Dendritic cell treated with granulocyte-macrophage colony-stimulating factor and Interleukin-4, amounts not matched to agents 40 ng/mL and 50 ng/mL, for 4 days (primary cell): ENCODE measurements around the gene IRX3.

Experiments
- H3K27ac Mint-ChIP-seq: one replicate; pipeline ENCODE4 v1.8.0; 2022; ENCODE audit warnings: mild to moderate bottlenecking, mixed read lengths
- H3K27me3 Mint-ChIP-seq: one replicate; pipeline ENCODE4 v1.8.0; 2022; ENCODE audit warnings: mild to moderate bottlenecking, mixed read lengths
- H3K36me3 Mint-ChIP-seq: one replicate; pipeline ENCODE4 v1.8.0; 2022; ENCODE audit warnings: low read depth, mixed read lengths
- H3K4me1 Mint-ChIP-seq: one replicate; pipeline ENCODE4 v1.8.0; 2022; ENCODE audit warnings: low read depth, mixed read lengths
- H3K4me3 Mint-ChIP-seq: one replicate; pipeline ENCODE4 v1.8.0; 2022; ENCODE audit warnings: mild to moderate bottlenecking, moderate library complexity, mixed read lengths
- H3K9me3 Mint-ChIP-seq: one replicate; pipeline ENCODE4 v1.8.0; 2022; ENCODE audit warnings: mixed read lengths
- intact Hi-C: fragments of 100-400 bp; cut with micrococcal nuclease; formaldehyde crosslinking; loops from one replicate; pipeline ENCODE4 v1.15.0; 2022

Gene IRX3

DNA sequence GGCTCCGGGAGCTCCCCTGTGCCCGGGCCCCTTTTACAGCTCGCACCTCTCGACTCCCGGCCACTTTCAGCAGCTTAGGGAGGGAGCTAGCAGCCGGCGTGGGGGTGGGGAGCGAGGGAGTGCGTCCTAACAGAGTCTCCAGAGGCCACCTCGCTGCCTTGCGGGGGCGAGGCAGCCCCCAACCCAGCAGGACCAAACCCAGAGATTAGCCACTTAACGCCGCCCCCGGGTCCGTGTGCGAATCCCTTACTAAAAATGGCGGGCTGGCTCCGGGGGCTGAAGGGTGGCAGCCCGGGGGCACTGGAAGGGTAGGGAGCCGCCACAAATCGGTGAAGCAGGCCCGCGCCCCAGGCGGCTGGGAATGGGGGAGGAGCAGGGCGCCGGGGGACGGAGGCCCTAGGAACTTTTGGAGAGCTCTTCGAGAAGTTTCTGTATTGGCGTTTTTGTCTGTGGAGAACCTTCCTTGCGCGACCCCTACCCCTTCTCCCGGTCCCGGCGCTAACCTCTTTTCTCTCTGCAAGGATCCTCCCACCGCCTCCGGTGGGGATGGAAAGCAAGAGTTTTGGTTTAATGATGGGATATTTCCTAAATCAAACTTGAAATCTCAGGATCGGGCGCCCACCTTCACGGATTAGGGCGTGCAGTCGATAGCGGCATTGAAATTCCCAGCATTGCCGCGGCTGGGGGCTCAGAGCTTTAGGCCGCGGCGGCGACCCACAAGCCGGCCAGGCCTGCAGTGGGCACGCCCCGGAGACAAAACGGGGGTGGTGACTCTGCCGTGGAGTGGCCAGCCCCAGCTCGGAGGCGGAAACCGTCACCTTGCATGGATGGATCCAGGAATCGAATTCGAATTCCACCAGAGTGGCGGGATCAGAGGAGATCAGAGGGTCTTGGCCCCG is 793 bp upstream of the IRX3 start:
- intact Hi-C loops: loop anchor here (10.0 kb wide), 1 partner anchor 647 kb away; the partner anchor contains the start of gene IRX5
- no peaks in the 10 kb centered on the region for H3K36me3 Mint-ChIP-seq
- no peaks in the 10 kb centered on the region for H3K9me3 Mint-ChIP-seq
- H3K4me1 Mint-ChIP-seq: peaks cover 35% of the 10 kb centered on the region
- peak overlapping the region; percentile 8 for H3K4me3 Mint-ChIP-seq
- H3K27ac Mint-ChIP-seq: no peak overlapping the region
- peaks cover 89% of the 10 kb centered on the region for H3K27me3 Mint-ChIP-seq

DNA sequence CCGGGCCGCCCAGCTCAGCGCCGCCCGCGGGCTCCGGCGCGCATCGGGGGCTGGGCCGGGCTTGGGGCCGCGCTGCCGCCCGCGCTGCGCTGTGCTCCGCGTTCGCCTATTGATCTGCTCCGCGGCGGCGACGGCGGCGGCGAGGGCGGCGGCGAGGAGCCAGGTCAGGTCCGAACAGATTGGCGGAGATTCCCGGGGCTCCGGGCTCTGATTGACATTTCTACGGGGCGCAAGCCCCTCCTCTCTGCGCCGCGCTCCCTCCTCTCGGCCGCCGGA is 559 bp downstream of the IRX3 start:
- intact Hi-C loops: loop anchor here (10.0 kb wide), 1 partner anchor 649 kb away; the partner anchor contains the start of gene IRX5
- Mint-ChIP-seq H3K27ac (no peak overlapping the region), H3K4me3 (peak overlapping the region; percentile 62)

DNA sequence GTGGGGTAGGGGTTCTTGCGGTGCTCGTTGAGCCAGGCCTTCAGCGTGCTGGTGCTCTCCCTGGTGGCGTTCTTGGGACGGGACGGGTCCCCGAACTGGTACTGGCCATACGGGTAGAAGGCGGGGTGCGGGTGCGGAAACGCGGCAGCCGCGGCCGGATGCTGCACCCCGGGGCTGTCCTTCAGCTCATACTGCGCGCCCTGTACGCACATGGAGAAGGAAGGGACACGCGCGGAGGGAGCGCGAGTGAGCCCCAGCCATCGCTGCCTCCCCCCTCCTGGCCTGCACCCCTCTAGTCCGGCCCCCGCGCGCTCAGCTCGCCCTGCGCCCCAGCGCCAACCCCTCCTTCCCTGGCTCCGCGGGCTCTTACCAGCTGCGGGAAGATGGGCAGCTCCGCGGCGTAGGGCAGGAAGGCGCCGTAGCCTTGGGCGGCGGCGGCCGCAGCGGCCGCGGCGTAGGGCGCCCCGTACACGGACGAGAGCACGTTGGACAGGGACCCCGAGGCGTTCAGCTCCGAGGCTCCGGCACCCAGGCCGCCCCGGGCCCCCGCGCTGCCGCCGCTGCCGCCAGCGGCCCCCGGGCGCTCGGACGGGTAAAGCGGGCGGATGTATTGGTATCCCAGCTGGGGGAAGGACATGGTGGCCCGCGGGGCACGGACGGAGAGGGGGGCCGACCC is 1.0 kb downstream of the IRX3 start:
- Mint-ChIP-seq H3K9me3 (no peaks in the 10 kb centered on the region), H3K36me3 (no peaks in the 10 kb centered on the region), H3K27ac (no peak overlapping the region), H3K4me3 (no peak overlapping the region), H3K4me1 (peaks cover 44% of the 10 kb centered on the region), H3K27me3 (peaks cover 88% of the 10 kb centered on the region)
- intact Hi-C loops: loop anchor here (10.0 kb wide), 1 partner anchor 649 kb away; the partner anchor contains the start of gene IRX5

More for the DNA sequence above, 559 bp downstream of the IRX3 start:
- H3K27me3 Mint-ChIP-seq: peaks cover 88% of the 10 kb centered on the region
- no peaks in the 10 kb centered on the region for H3K36me3 Mint-ChIP-seq
- H3K4me1 Mint-ChIP-seq: peaks cover 45% of the 10 kb centered on the region
- H3K9me3 Mint-ChIP-seq: no peaks in the 10 kb centered on the region

- Mint-ChIP-seq H3K4me1 (peaks cover 43% of the 10 kb centered on the region), H3K27me3 (peaks cover 88% of the 10 kb centered on the region), H3K4me3 (peak overlapping the region; percentile 17), H3K36me3 (no peaks in the 10 kb centered on the region), H3K27ac (no peak overlapping the region), H3K9me3 (no peaks in the 10 kb centered on the region)
- intact Hi-C loops: loop anchor here (5.0 to 10.0 kb wide), 2 partner anchors 513 to 650 kb away; partner anchors contain the start of gene IRX5
Measured at GRCh38 chr16:54284931-54285413, 1.6 kb downstream of the IRX3 start.

GRCh38 chr16:54284319-54284930 is 2.2 kb downstream of the IRX3 start:
- intact Hi-C loops: loop anchor here (5.0 to 10.0 kb wide), 2 partner anchors 512 to 650 kb away; partner anchors contain the start of gene IRX5
- H3K36me3 Mint-ChIP-seq: no peaks in the 10 kb centered on the region
- no peak overlapping the region for H3K4me3 Mint-ChIP-seq
- H3K9me3 Mint-ChIP-seq: no peaks in the 10 kb centered on the region
- peaks cover 43% of the 10 kb centered on the region for H3K4me1 Mint-ChIP-seq
- no peak overlapping the region for H3K27ac Mint-ChIP-seq
- peaks cover 88% of the 10 kb centered on the region for H3K27me3 Mint-ChIP-seq

- peaks cover 43% of the 10 kb centered on the region for H3K4me1 Mint-ChIP-seq
- H3K9me3 Mint-ChIP-seq: no peaks in the 10 kb centered on the region
- H3K4me3 Mint-ChIP-seq: no peak overlapping the region
- no peaks in the 10 kb centered on the region for H3K36me3 Mint-ChIP-seq
- no peak overlapping the region for H3K27ac Mint-ChIP-seq
- intact Hi-C loops: loop anchor here (5.0 to 10.0 kb wide), 2 partner anchors 512 to 651 kb away; partner anchors contain the start of gene IRX5
- peaks cover 88% of the 10 kb centered on the region for H3K27me3 Mint-ChIP-seq
Measured at GRCh38 chr16:54283725-54284318, 2.8 kb downstream of the IRX3 start.

DNA sequence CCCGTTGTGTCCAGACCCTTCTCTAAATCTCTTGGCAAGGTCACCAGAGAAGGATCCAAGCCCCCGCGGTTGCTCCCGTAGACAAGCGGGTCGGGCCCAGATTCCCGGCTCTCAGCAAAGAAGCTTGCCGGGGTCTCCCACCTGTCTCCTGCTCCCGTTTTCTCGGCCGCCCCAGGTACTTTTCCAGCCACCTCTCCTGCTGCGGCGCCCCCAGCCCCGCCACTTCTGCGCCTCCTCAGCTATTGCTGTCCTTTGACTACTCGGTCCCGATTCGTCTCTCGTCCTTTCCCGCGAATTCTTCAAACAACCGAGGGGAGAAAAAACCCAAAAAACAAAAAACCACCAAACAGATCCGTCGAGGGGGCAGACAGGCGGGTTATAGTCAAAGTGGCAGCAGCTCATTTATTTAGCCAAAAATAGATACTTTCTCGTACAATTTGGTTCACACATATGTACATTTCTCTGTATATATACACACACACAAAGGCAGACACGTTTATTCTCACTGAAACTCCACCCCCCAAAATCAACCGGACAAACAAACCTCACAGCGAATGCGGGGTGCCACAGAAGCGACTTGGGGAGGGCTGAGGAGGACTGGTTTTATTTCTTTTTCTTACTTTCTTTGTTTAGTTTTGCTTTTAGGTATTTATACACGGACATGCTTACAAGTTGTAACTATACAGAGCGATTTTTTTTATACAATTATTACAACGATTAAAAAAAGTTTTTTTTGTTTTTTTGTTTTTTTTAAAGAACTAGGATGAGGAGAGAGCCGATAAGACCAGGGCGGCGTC is 3.5 kb downstream of the IRX3 start:
- H3K27ac Mint-ChIP-seq: no peak overlapping the region
- H3K4me3 Mint-ChIP-seq: no peak overlapping the region
- H3K4me1 Mint-ChIP-seq: peaks cover 43% of the 10 kb centered on the region
- intact Hi-C loops: loop anchor here (5.0 to 10.0 kb wide), 2 partner anchors 511 to 652 kb away; partner anchors contain the start of gene IRX5
- H3K9me3 Mint-ChIP-seq: no peaks in the 10 kb centered on the region
- no peaks in the 10 kb centered on the region for H3K36me3 Mint-ChIP-seq
- peaks cover 89% of the 10 kb centered on the region for H3K27me3 Mint-ChIP-seq

GRCh38 chr16:54282202-54282927 is 4.2 kb downstream of the IRX3 start:
- Mint-ChIP-seq H3K4me1 (peaks cover 43% of the 10 kb centered on the region), H3K9me3 (no peaks in the 10 kb centered on the region), H3K4me3 (peak overlapping the region; percentile 58), H3K27me3 (peaks cover 83% of the 10 kb centered on the region), H3K27ac (no peak overlapping the region), H3K36me3 (no peaks in the 10 kb centered on the region)
- intact Hi-C loops: loop anchor here (5.0 to 10.0 kb wide), 2 partner anchors 510 to 652 kb away; partner anchors contain the start of gene IRX5

DNA sequence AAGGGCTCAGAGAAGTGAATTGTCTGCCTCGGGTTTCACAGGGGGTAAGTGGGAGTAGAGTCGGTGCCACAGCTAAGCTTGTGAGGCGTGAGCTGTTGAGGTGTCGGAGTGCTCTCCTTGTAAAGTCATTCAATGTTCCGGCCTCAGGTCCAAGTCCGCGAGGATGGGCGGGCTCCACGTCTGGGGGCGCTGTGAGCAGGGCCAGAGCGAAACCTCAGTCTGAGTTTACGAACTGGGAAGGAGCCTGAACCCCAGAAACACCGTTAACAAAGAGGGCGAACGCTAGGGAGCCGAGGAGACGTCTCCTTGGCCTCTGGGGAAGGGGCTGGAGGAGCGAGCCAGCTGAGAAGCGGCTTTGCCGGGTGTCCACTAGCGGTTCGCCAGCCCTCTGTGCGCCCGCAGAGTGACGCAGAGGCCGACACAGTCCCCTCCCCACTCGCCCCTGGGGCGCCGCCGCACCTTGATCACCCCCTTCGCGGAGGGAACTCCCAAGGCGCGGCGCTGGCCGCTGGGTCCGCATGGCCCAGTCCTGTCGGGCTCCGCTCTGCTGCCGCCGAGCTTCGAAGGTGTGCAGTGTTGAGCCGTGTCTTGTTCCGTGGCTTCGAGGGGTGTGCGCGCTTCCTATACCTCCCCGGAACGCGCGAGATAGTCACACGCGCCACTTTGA is 4.9 kb downstream of the IRX3 start:
- no peak overlapping the region for H3K27ac Mint-ChIP-seq
- H3K36me3 Mint-ChIP-seq: no peaks in the 10 kb centered on the region
- H3K4me1 Mint-ChIP-seq: peaks cover 42% of the 10 kb centered on the region
- H3K4me3 Mint-ChIP-seq: peak overlapping the region; percentile 58
- no peaks in the 10 kb centered on the region for H3K9me3 Mint-ChIP-seq
- peaks cover 78% of the 10 kb centered on the region for H3K27me3 Mint-ChIP-seq
- intact Hi-C loops: loop anchor here (5.0 to 10.0 kb wide), 2 partner anchors 509 to 653 kb away; partner anchors contain the start of gene IRX5

GRCh38 chr16:54280751-54281150 is 5.8 kb downstream of the IRX3 start:
- Mint-ChIP-seq H3K9me3 (no peaks in the 10 kb centered on the region), H3K36me3 (no peaks in the 10 kb centered on the region), H3K27me3 (peaks cover 71% of the 10 kb centered on the region), H3K4me1 (peaks cover 36% of the 10 kb centered on the region), H3K27ac (no peak overlapping the region), H3K4me3 (no peak overlapping the region)
- intact Hi-C loops: loop anchor here (5.0 to 10.0 kb wide), 2 partner anchors 508 to 654 kb away; partner anchors contain the start of gene IRX5

- H3K9me3 Mint-ChIP-seq: no peaks in the 10 kb centered on the region
- no peaks in the 10 kb centered on the region for H3K36me3 Mint-ChIP-seq
- peaks cover 49% of the 10 kb centered on the region for H3K27me3 Mint-ChIP-seq
- intact Hi-C loops: no loop called here
- H3K4me3 Mint-ChIP-seq: no peak overlapping the region
- H3K27ac Mint-ChIP-seq: no peak overlapping the region
- H3K4me1 Mint-ChIP-seq: peaks cover 18% of the 10 kb centered on the region
Measured at GRCh38 chr16:54277845-54278703, 8.5 kb downstream of the IRX3 start.
